ENCODE data around the gene METTL25. TPM values are rescaled to one million over a fixed set of nuclear protein-coding genes. Genes with fewer than 3 reads are reported as not detected.

METTL25 gene
- total and polyA plus RNA-seq, 10 of the 15 experiments (the other 5 are each of a cell fraction or from before 2014, with no cell fraction given), result 5.6 to 11.3 (median 8.0) TPM

GRCh38 chr12:82440885-82441284 lies 82.6 kb downstream of the METTL25 start:
- ATAC-seq, result peak; percentile 80
- ChIA-PET SMC1A (ENCODE audit: uncharacterized antibody, unreplicated experiment) (interaction anchor here (1.0 to 1.4 kb wide), 3 partner anchors 77 to 246 kb away, joined by 3 to 5 read pairs (median 5); partner anchors contain the start of gene TMTC2), CTCF (interaction anchor here (0.6 to 1.0 kb wide), 2 partner anchors 35 to 80 kb away, joined by 3 to 4 read pairs; no protein-coding TSS in a partner anchor), POLR2A (no interaction called here), RAD21 (ENCODE audit: unreplicated experiment) (no interaction called here)
- BruUV-seq (replicated peaks), result no TSS peak
- Histone ChIP-seq H3K9ac (ENCODE audit: control insufficient read depth, insufficient read depth, low read length) (no peak overlapping the region), H4K20me1 (ENCODE audit: control insufficient read depth, insufficient read depth) (no peaks in the 10 kb centered on the region), H3K36me3 (ENCODE audit: control insufficient read depth in 2 of 2, insufficient read depth in 2 of 2, low read length in 1 of 2) (no peaks in the 10 kb centered on the region; a peak in 1 of 4 replicates), H3K9me3 (replicated peaks; ENCODE audit: control insufficient read depth, insufficient read depth, low read length) (no peaks in the 10 kb centered on the region; the same call in 1 of the 3 replicates), H3K4me2 (ENCODE audit: control insufficient read depth, insufficient read depth) (no peak overlapping the region; the same call in 1 of the 2 replicates), H3K4me3 (no peak overlapping the region), H3K27me3 (replicated peaks in 1 of 2; ENCODE audit: control insufficient read depth in 2 of 2, insufficient read depth in 2 of 2, low read length in 1 of 2) (no peaks in the 10 kb centered on the region), H2AFZ (ENCODE audit: control insufficient read depth, low read depth, low read length) (no peak overlapping the region), H3K27ac (ENCODE audit: control insufficient read depth, insufficient read depth) (no peak overlapping the region), H3K79me2 (ENCODE audit: control insufficient read depth, insufficient read depth, low read length) (no peaks in the 10 kb centered on the region), H3K4me1 (ENCODE audit: control insufficient read depth, insufficient read depth, low read length) (no peaks in the 10 kb centered on the region)
- no peak for TF ChIP-seq RCOR1 (conservative IDR thresholded peaks at IDR 0.05; ENCODE audit: low read depth, low read length)
- TF ChIP-seq JUNB (IDR thresholded peaks at IDR 0.05), result peak; percentile 67
- TF ChIP-seq MAX (IDR thresholded peaks at IDR 0.05; ENCODE audit: low read depth, low read length), result no peak
- TF ChIP-seq NFIC (IDR thresholded peaks at IDR 0.05; ENCODE audit: low read depth, low read length), result peak; percentile 50; the same call in 1 of the 2 replicates
- peak; percentile 23; the same call in 1 of the 2 replicates for TF ChIP-seq RUNX3 (IDR thresholded peaks at IDR 0.05; ENCODE audit: low read length)
- in situ Hi-C loops (cut with MboI), result no loop called here
- intact Hi-C loops (cut with micrococcal nuclease; ENCODE audit: unreplicated experiment), result no loop called here
- DNase-seq (ENCODE audit: low read depth, low spot score), result no peak
- FAIRE-seq, result no peak
- WGBS (ENCODE audit: insufficient coverage, insufficient replicate concordance, low lambda C conversion rate, missing lambda C conversion rate), result 0% methylated on average over 1 of the region's 1 CpG

GRCh38 chr12:82448911-82449578 lies 90.7 kb downstream of the METTL25 start:
- FAIRE-seq, result no peak
- intact Hi-C loops (cut with micrococcal nuclease; ENCODE audit: unreplicated experiment), result no loop called here
- H3K27me3 ChIP-seq (replicated peaks in 1 of 2; ENCODE audit: control insufficient read depth in 2 of 2, insufficient read depth in 2 of 2, low read length in 1 of 2), result no peaks in the 10 kb centered on the region

More at GRCh38 chr12:82448911-82449578, 90.7 kb downstream of the METTL25 start:
- ChIA-PET POLR2A (no interaction called here), CTCF (no interaction called here), RAD21 (ENCODE audit: unreplicated experiment) (no interaction called here), SMC1A (ENCODE audit: uncharacterized antibody, unreplicated experiment) (interaction anchor here (1.4 kb wide), 1 partner anchor 8 kb away, joined by 3 read pairs; no protein-coding TSS in a partner anchor)
- no peak overlapping the region for H3K27ac ChIP-seq (ENCODE audit: control insufficient read depth, insufficient read depth)
- H3K4me1 ChIP-seq (ENCODE audit: control insufficient read depth, insufficient read depth, low read length), result no peaks in the 10 kb centered on the region
- no peak for TF ChIP-seq E4F1 (IDR thresholded peaks at IDR 0.05; ENCODE audit: borderline replicate concordance, partially characterized antibody)
- no peak for TF ChIP-seq BACH1 (IDR thresholded peaks at IDR 0.05; ENCODE audit: borderline replicate concordance)
- no peak for TF ChIP-seq FOS (IDR thresholded peaks at IDR 0.05; ENCODE audit: borderline replicate concordance, extremely low read depth, insufficient read length)
- no peak for TF ChIP-seq NR2C2 (IDR thresholded peaks at IDR 0.05; ENCODE audit: borderline replicate concordance, control insufficient read depth, insufficient read length, low read depth)
- no peak for TF ChIP-seq ZZZ3 (IDR thresholded peaks at IDR 0.05; ENCODE audit: control insufficient read depth, insufficient read length, low read depth)
- TF ChIP-seq LARP7 (IDR thresholded peaks at IDR 0.05), result no peak
- TF ChIP-seq CEBPB (IDR thresholded peaks at IDR 0.05; ENCODE audit: borderline replicate concordance in 1 of 2, low read depth in 2 of 2, low read length in 2 of 2), result no peak
- TF ChIP-seq CBX5 (IDR thresholded peaks at IDR 0.05; ENCODE audit: low read depth), result no peak
- in situ Hi-C loops (cut with MboI), result no loop called here
- no TSS peak for BruUV-seq (replicated peaks)
- 95% methylated on average over 2 of the region's 2 CpGs for WGBS (ENCODE audit: insufficient coverage, insufficient replicate concordance, low lambda C conversion rate, missing lambda C conversion rate)
- no peaks in the 10 kb centered on the region for H3K9me3 ChIP-seq (replicated peaks; ENCODE audit: control insufficient read depth, insufficient read depth, low read length)
- H3K4me3 ChIP-seq, result no peak overlapping the region
- no peak overlapping the region for H3K9ac ChIP-seq (ENCODE audit: control insufficient read depth, insufficient read depth, low read length)
- no peaks in the 10 kb centered on the region for H4K20me1 ChIP-seq (ENCODE audit: control insufficient read depth, insufficient read depth)
- H2AFZ ChIP-seq (ENCODE audit: control insufficient read depth, low read depth, low read length), result no peak overlapping the region
- no peak overlapping the region for H3K4me2 ChIP-seq (ENCODE audit: control insufficient read depth, insufficient read depth)
- no peaks in the 10 kb centered on the region for H3K79me2 ChIP-seq (ENCODE audit: control insufficient read depth, insufficient read depth, low read length)
- ATAC-seq (no peak), DNase-seq (ENCODE audit: low read depth, low spot score) (no peak)
- H3K36me3 ChIP-seq (ENCODE audit: control insufficient read depth in 2 of 2, insufficient read depth in 2 of 2, low read length in 1 of 2), result no peaks in the 10 kb centered on the region

All from GM12878 (cell line).